HG03457 (cell line): ENCODE results near the gene CTNND2.

Experiments
- ATAC-seq: cut with Tn5 transposase; IDR thresholded peaks from one replicate; pipeline ENCODE4 v1.9.1; 2021; ENCODE audit warnings: moderate number of reproducible peaks; ENCODE audit not compliant: unreplicated experiment

Gene CTNND2, protein sequence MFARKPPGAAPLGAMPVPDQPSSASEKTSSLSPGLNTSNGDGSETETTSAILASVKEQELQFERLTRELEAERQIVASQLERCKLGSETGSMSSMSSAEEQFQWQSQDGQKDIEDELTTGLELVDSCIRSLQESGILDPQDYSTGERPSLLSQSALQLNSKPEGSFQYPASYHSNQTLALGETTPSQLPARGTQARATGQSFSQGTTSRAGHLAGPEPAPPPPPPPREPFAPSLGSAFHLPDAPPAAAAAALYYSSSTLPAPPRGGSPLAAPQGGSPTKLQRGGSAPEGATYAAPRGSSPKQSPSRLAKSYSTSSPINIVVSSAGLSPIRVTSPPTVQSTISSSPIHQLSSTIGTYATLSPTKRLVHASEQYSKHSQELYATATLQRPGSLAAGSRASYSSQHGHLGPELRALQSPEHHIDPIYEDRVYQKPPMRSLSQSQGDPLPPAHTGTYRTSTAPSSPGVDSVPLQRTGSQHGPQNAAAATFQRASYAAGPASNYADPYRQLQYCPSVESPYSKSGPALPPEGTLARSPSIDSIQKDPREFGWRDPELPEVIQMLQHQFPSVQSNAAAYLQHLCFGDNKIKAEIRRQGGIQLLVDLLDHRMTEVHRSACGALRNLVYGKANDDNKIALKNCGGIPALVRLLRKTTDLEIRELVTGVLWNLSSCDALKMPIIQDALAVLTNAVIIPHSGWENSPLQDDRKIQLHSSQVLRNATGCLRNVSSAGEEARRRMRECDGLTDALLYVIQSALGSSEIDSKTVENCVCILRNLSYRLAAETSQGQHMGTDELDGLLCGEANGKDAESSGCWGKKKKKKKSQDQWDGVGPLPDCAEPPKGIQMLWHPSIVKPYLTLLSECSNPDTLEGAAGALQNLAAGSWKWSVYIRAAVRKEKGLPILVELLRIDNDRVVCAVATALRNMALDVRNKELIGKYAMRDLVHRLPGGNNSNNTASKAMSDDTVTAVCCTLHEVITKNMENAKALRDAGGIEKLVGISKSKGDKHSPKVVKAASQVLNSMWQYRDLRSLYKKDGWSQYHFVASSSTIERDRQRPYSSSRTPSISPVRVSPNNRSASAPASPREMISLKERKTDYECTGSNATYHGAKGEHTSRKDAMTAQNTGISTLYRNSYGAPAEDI (N-terminal part only)

GRCh38 chr5:11904265-11904906, at the start of gene CTNND2:
TSS of gene CTNND2 (minus strand) at chr5:11904446. CDS start at chr5:11903853, 593 bp downstream.
- no peak for ATAC-seq

GRCh38 chr5:11946317-11946716, 42.1 kb upstream of the CTNND2 start:
- ATAC-seq, result no peak

DNA sequence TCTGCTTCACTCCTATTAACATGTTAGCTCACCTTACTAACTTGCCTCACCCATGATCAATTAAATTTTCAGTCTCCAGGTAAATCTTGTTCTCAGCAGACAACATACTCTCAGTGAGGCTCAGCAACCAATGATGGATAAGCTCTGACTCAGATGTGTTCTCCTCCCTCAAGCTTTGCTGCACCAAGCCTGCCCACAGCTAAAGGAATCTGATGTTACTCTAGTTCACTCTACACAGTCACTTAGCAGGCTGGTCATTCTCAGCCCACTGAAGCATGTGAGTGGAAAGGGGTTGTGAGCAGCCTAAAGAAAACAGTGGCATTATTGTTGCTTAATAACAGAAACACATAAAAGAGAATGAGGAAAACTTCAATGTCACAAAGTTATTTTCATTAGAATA, 37.3 kb upstream of the CTNND2 start:
- no peak for ATAC-seq

DNA sequence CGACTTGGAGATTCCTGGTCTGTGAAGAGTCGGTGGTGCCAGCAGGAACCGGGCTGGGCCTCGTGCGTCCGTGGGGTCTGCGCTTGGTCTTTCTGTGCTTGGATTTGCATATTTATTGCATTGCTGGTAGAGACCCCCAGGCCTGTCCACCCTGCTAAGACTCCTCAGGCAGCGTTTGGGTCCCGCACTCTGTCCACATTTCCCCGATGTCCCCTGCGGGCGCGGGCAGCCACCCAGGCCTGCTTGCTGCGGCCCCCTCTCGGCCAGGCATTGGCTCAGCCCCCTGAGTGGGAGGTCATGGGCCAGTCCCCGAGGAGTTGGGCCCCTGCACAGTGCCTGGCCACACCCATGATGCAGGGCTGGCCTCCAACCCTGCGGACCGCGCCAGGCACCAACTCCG, 27.4 kb upstream of the CTNND2 start:
- ATAC-seq, result no peak

DNA sequence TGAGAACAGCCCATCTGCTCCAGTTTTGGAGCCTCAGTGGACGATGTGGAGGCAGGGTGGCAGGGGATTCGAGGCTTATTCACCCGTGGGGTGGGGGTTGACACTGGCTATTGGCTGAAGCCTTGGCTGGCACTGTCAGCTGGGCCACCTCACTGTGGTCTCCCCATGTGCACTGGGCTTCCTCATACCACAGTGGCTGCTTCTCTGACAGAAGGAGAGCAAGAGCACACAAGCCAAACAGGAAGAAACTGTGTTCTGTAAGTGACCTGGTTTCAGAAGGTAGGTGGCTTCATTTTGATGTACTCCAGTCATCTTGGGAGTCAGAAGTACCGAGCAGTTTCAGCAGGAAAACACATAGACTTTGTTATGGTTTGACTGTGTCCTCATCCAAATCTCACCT, 24.7 kb upstream of the CTNND2 start:
- no peak for ATAC-seq

- ATAC-seq, result no peak
These were observed 21.5 kb upstream of the CTNND2 start for GRCh38 chr5:11925701-11926100.

- no peak for ATAC-seq
These were observed 18.1 kb upstream of the CTNND2 start for GRCh38 chr5:11922394-11922793.

DNA sequence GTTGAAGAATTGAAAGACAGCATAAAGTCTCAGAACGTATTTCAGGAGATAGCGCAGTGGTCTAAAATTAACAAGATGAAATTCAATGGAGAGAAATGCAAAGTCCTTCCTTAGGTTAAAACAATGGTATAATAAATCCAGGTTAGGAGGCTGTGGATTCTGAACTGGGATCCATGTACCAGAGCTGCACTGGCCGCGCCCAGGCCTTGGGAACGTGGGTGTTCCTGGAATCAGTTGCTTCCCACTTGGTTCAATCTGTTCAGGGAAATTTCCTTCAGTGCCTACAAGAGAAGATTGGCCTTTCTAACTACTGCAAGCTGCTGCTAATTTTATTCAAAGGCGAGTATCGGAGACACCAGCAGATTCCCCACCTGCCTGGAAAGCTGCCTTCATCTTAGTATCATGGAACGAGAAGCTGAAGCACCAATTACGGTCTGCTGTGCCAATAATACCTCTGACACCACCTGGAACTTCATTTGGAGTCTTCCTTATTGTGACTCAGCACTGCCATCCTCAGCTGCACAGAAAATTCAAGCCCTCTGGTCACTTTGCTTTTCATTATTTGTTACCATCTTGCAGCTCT, 14.3 kb upstream of the CTNND2 start:
- no peak for ATAC-seq

DNA sequence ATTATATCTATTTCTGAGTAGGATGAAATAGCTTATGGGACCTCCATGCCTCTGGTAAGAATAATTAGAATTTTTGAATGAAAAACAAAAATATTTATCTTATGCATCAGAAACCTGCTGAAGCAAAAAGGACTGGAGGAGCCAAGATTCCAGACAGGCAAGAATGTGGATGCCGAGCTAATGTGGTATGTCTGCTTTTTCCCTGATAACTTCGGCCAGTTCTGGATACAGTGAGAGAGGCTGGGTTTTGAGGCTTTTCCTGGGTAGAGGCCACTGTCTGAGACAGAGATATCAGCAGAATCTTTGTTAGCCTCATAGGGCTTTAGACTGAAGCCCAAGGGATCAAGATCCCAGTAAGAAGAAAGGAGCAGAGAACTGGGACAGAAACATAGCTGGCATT, 5.2 kb upstream of the CTNND2 start:
- ATAC-seq, result no peak

DNA sequence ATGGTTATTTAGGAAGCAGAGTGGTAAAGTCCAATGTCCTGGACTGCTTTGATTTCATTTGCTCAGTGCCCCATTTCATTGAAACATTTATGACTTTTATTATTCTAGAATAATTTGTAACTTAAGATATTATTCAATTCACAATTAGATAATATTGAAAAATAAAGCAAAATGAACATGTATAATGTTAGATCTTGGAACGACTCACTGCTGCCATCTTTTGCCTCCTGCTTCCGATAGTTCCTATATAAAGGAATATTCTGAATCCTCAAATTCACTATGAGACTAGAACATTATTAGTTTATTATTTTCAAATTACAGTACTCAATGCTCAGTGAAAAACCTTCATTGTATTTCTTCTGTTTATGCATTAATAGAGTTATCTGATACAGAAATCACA, 2.3 kb upstream of the CTNND2 start:
- no peak for ATAC-seq

- ATAC-seq, result no peak
These were observed 960 bp upstream of the CTNND2 start for GRCh38 chr5:11905206-11905605.

DNA sequence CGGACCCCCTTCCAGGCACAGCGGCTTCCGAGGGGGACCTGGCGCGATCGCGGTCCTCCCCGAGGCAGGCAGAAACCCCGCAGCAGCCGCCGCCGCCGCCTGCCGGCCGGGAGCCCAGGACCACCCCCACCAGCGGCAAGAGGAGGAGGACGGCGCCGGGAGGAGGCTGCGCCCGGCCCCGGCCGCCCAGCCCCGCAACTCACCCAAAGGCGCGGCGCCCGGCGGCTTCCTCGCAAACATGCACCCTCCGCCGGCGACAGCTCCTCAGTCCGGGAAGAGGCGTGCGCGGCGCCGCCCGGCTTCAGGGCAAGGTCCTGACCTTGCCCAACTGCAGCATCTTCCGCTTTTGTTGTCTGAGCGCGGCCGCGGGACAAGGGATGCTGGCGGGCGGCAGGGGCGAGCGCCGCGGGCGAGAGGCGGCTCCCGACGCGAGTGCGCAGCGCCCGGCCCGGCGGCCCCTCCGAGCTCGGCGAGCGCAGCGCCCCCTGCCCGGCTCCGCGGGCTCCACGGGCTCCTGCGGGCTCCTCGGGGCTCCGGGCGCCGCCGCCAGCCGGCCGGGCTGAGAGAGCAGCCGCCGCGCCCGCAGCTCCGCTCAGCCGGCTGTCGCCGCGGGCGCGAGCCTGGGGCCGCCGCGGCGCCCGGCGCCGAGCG, 507 bp downstream of the CTNND2 start:
- ATAC-seq, result no peak

- ATAC-seq, result no peak
These were observed 1.1 kb downstream of the CTNND2 start for GRCh38 chr5:11903121-11903613.

- ATAC-seq, result no peak
These were observed 2.0 kb downstream of the CTNND2 start for GRCh38 chr5:11902201-11902619.

DNA sequence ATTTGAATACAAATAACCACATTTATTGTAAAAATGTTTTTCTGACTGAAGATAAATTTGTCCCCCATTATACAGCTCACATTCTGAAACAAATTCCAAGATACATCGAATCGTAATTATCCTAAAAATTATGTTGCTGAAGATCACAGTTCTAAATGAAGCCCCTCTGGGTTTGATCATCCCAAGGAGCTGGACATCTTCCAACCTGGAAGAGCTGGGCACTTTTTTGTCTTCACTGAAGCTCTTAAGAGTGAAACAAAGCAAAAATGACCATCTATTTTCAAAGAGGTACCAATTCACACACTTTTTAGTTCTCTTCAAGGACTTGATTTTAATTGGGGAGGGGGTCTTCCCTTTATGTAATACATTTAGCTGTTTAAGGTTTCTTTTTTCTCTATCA, 5.5 kb downstream of the CTNND2 start:
- ATAC-seq, result no peak

GRCh38 chr5:11897781-11898180, 6.5 kb downstream of the CTNND2 start:
- ATAC-seq, result no peak

GRCh38 chr5:11894992-11895391, 9.3 kb downstream of the CTNND2 start:
- ATAC-seq, result no peak

DNA sequence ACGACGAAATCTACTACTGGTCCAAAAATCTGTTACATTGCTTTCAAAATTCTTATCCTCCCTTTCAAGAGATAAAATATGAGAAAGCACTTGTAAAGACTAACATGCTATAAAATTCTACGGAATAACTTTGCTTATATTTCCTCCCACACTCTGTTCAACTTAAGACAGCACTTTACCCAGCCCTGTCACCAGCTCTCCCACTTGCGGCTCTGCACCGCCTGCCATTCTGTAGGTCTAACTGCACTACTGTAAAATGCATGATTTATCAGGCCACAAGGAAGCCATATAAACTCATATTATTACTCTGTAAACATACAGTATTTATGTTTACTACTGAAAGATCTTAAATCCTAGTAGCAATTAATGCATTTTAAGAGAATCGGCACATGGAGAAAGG, 11.4 kb downstream of the CTNND2 start:
- no peak for ATAC-seq

GRCh38 chr5:11890777-11891176, 13.5 kb downstream of the CTNND2 start:
- no peak for ATAC-seq

- no peak for ATAC-seq
These were observed 16.0 kb downstream of the CTNND2 start for GRCh38 chr5:11888221-11888620.
